ENCODE data around the gene KRTAP5-9. TPM values are rescaled to one million over a fixed set of nuclear protein-coding genes. Genes with fewer than 3 reads are reported as not detected.

The KRTAP5-9 gene
- total RNA-seq, 3 donors from 2014 or later, result 0.60 to 1.4 TPM; not detected in 1

GRCh38 chr11:71502026-71502425 is 46.2 kb upstream of the KRTAP5-9 start:
- Histone ChIP-seq H3K36me3 (ENCODE audit: low read depth) (peaks cover 6% of the 10 kb centered on the region), H3K4me3 (no peak overlapping the region), H3K9me3 (no peaks in the 10 kb centered on the region), H3K4me1 (ENCODE audit: low read depth) (no peaks in the 10 kb centered on the region)
- TF ChIP-seq, protein P1, sequence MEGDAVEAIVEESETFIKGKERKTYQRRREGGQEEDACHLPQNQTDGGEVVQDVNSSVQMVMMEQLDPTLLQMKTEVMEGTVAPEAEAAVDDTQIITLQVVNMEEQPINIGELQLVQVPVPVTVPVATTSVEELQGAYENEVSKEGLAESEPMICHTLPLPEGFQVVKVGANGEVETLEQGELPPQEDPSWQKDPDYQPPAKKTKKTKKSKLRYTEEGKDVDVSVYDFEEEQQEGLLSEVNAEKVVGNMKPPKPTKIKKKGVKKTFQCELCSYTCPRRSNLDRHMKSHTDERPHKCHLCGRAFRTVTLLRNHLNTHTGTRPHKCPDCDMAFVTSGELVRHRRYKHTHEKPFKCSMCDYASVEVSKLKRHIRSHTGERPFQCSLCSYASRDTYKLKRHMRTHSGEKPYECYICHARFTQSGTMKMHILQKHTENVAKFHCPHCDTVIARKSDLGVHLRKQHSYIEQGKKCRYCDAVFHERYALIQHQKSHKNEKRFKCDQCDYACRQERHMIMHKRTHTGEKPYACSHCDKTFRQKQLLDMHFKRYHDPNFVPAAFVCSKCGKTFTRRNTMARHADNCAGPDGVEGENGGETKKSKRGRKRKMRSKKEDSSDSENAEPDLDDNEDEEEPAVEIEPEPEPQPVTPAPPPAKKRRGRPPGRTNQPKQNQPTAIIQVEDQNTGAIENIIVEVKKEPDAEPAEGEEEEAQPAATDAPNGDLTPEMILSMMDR (IDR thresholded peaks at IDR 0.05), result no peak
- DNase-seq (no peak), ATAC-seq (no peak)
- intact Hi-C loops (cut with DNase I, micrococcal nuclease), result no loop called here

- no peaks in the 10 kb centered on the region for H3K9me3 ChIP-seq
- ATAC-seq (no peak), DNase-seq (no peak)
- H3K4me3 ChIP-seq, result no peak overlapping the region
- intact Hi-C loops (cut with DNase I, micrococcal nuclease), result no loop called here
- H3K36me3 ChIP-seq (ENCODE audit: low read depth), result no peaks in the 10 kb centered on the region
- TF ChIP-seq, protein P1 (IDR thresholded peaks at IDR 0.05), result no peak
- no peaks in the 10 kb centered on the region for H3K4me1 ChIP-seq (ENCODE audit: low read depth)
Measured at GRCh38 chr11:71502871-71503435, 45.3 kb upstream of the KRTAP5-9 start.

DNA sequence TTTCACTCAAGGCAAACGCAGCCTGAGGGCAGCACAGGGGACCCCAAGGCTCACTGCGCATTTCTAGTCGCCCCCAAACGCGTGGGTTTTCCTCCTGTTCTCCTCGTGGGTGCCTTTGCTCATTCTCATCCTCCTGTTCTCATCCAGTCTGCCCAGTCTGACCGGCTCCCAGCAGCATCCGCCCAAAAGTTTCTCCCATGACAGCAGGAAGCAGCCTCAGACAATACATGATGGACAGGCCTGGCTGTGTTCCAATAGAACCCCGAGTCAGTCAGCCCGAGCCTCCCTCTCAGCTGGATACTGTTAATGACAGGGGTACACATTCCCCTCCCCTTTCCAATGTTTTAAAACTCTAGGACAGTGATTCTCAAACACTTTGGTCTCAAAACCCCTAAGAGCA is 43.7 kb upstream of the KRTAP5-9 start:
- H3K36me3 ChIP-seq (ENCODE audit: low read depth), result no peaks in the 10 kb centered on the region
- TF ChIP-seq, protein P1 (IDR thresholded peaks at IDR 0.05), result no peak
- H3K9me3 ChIP-seq, result peaks cover 9% of the 10 kb centered on the region
- ATAC-seq (no peak), DNase-seq (no peak)
- intact Hi-C loops (cut with DNase I, micrococcal nuclease), result no loop called here
- no peaks in the 10 kb centered on the region for H3K4me1 ChIP-seq (ENCODE audit: low read depth)
- no peak overlapping the region for H3K4me3 ChIP-seq

DNA sequence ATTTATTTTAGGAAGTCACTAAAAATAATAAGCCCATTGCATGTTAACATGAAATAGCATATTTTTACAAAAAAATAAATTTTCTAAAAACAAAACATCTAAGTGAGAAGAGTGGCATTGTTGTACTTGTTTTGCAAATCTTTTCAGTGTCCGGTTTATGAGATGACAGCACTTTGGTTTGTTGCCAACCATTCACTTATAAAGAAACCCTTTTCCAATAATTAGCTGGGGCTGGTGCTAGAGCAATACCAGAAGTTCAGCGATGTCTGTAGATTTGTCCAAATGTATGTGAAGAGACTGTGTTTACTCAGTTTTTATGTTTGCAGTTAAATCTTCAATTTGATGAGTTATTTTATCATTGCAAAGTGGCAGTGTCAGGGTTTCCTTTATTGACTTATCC is 43.2 kb upstream of the KRTAP5-9 start:
- Histone ChIP-seq H3K36me3 (ENCODE audit: low read depth) (no peaks in the 10 kb centered on the region), H3K4me3 (no peak overlapping the region), H3K4me1 (ENCODE audit: low read depth) (no peaks in the 10 kb centered on the region), H3K9me3 (peaks cover 13% of the 10 kb centered on the region)
- intact Hi-C loops (cut with DNase I, micrococcal nuclease), result no loop called here
- DNase-seq, result no peak
- TF ChIP-seq, protein P1 (IDR thresholded peaks at IDR 0.05), result no peak
- no peak for ATAC-seq

- H3K9me3 ChIP-seq, result peaks cover 19% of the 10 kb centered on the region
- H3K4me3 ChIP-seq, result no peak overlapping the region
- TF ChIP-seq, protein P1 (IDR thresholded peaks at IDR 0.05), result no peak
- H3K4me1 ChIP-seq (ENCODE audit: low read depth), result no peaks in the 10 kb centered on the region
- DNase-seq (no peak), ATAC-seq (no peak)
- intact Hi-C loops (cut with DNase I, micrococcal nuclease), result no loop called here
- H3K36me3 ChIP-seq (ENCODE audit: low read depth), result no peaks in the 10 kb centered on the region
Measured at GRCh38 chr11:71505781-71506180, 42.4 kb upstream of the KRTAP5-9 start.

- no peaks in the 10 kb centered on the region for H3K4me1 ChIP-seq (ENCODE audit: low read depth)
- H3K36me3 ChIP-seq (ENCODE audit: low read depth), result no peaks in the 10 kb centered on the region
- intact Hi-C loops (cut with DNase I, micrococcal nuclease), result no loop called here
- ATAC-seq (no peak), DNase-seq (no peak)
- peaks cover 21% of the 10 kb centered on the region for H3K9me3 ChIP-seq
- TF ChIP-seq, protein P1 (IDR thresholded peaks at IDR 0.05), result no peak
- H3K4me3 ChIP-seq, result no peak overlapping the region
Measured at GRCh38 chr11:71507102-71507501, 41.1 kb upstream of the KRTAP5-9 start.
